ENCODE measurements around the gene MAPRE3. TPM values are rescaled to one million over a fixed set of nuclear protein-coding genes. Genes with fewer than 3 reads are reported as not detected.

MAPRE3 gene
- total RNA-seq, 1 donor, result 5.3 TPM

DNA sequence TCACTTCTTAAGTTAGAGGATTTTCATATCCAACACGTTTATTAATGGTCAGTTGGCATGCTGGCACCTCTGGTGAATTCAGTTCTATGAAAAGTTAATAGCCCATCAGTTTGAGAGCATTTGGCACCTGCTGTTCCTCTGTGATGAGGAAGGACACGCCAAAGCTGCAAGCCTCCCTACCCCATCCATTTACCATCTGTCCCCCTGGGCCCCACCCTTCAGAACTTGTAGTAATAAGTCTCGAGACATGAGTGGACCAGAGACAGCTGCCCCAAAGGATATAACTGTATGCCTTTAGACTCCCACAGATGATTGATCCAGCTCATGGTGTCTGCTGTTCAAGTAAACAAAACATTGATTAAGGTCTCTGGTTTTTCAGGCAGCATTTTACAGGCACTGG is 94.7 kb downstream of the MAPRE3 start:
- TF ChIP-seq, protein P1, sequence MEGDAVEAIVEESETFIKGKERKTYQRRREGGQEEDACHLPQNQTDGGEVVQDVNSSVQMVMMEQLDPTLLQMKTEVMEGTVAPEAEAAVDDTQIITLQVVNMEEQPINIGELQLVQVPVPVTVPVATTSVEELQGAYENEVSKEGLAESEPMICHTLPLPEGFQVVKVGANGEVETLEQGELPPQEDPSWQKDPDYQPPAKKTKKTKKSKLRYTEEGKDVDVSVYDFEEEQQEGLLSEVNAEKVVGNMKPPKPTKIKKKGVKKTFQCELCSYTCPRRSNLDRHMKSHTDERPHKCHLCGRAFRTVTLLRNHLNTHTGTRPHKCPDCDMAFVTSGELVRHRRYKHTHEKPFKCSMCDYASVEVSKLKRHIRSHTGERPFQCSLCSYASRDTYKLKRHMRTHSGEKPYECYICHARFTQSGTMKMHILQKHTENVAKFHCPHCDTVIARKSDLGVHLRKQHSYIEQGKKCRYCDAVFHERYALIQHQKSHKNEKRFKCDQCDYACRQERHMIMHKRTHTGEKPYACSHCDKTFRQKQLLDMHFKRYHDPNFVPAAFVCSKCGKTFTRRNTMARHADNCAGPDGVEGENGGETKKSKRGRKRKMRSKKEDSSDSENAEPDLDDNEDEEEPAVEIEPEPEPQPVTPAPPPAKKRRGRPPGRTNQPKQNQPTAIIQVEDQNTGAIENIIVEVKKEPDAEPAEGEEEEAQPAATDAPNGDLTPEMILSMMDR (IDR thresholded peaks at IDR 0.05; ENCODE audit: insufficient read depth, low read length), result no peak
- no peak overlapping the region for H3K4me3 ChIP-seq (ENCODE audit: low read depth, low read length)
- DNase-seq (ENCODE audit: low read depth), result no peak

DNA sequence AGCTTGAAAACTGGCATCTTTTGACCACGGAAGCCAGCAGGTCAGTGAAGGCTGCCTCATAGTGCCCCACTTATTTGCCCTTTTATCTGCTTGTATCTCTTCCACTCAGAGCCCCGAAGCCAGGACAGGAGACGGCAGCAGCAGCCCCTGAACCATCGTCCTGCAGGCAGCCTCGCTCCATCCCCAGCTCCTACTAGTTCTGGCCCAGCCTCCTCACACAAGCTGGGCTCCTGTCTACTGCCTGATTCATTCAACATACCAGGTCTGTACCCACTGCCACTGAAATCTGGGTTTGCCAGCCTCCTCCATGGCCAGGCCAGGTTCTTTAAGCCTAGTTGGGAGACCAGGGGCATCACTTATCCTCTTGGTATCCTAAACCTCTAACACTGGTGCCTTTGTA is 96.9 kb downstream of the MAPRE3 start:
- TF ChIP-seq, protein P1 (IDR thresholded peaks at IDR 0.05; ENCODE audit: insufficient read depth, low read length), result no peak
- no peak for DNase-seq (ENCODE audit: low read depth)
- H3K4me3 ChIP-seq (ENCODE audit: low read depth, low read length), result no peak overlapping the region

GRCh38 chr2:27069436-27069835 is 99.0 kb downstream of the MAPRE3 start:
- DNase-seq (ENCODE audit: low read depth), result no peak
- peak overlapping the region; percentile 28 for H3K4me3 ChIP-seq (ENCODE audit: low read depth, low read length)
- TF ChIP-seq, protein P1 (IDR thresholded peaks at IDR 0.05; ENCODE audit: insufficient read depth, low read length), result no peak

DNA sequence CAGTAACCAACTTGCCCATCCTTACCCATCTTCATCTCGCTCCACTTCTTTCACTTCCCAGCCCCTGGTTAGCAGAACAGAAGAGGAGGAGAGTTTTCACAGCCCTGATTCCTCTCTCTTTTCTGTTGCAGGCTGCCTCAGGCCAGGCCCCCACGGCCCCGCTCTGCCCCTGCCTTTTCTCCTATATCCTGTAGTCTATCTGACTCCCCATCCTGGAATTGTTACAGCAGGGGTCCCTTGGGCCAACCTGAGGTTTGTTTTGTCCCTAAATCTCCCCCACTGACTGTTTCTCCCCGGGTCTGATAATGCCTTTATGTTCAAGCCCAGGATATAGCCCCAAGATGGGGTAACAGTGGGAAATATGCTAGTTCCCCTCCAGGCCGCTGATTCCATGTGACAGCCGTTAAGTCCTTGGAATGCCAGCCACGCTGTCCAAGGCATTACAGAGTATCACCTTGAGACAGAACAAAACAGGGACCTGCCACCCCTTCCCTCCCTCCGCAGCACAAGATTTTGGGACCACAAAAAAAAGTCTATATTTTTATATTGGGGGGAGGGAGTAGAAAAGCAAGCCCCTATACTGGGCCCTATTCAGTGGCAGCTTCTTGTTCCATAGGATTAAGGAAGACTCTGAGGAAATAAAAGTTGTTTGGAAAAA is 99.7 kb downstream of the MAPRE3 start:
- DNase-seq (ENCODE audit: low read depth), result no peak
- peak overlapping the region; percentile 98 for H3K4me3 ChIP-seq (ENCODE audit: low read depth, low read length)
- TF ChIP-seq, protein P1 (IDR thresholded peaks at IDR 0.05; ENCODE audit: insufficient read depth, low read length), result no peak

GRCh38 chr2:27070653-27071276 is 100.3 kb downstream of the MAPRE3 start:
- TF ChIP-seq, protein P1 (IDR thresholded peaks at IDR 0.05; ENCODE audit: insufficient read depth, low read length), result no peak
- peak overlapping the region; percentile 98 for H3K4me3 ChIP-seq (ENCODE audit: low read depth, low read length)
- no peak for DNase-seq (ENCODE audit: low read depth)

DNA sequence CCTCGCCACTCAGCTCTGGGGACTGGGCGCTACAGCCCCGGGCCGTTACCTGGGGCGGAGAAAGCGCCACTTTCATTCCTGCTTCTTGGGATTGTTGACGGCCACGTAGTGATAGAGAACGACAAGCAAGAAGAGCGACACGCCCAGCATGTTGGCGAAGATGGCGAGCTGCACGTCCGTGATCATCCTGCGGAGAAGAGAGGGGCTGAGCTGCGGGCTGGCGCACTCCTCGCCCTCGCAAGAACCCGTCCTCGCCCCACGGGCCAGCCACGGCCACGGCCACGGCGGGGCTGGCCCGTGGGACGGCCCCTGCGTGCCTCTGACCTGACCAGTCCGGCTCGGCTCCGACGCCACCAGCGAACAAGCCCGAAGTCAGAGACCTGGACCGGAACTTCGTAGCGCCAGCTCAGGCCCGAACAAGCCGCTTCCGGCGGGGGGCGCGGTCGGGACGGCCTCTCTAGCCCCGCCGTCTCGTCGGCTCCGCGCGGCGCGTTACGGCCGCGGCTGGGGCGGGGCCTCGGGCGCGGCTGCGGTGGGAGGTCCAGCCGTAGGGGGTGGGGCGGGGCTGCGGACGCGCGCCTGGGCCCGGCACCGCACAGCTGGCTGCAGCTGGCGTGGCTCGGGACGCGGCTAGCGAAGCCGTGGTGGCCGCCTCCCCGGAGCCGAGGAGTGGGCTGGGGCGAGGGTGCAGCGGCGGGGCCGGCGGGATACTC is 101.0 kb downstream of the MAPRE3 start, which contains the start of gene OST4:
TSS of gene OST4 (minus strand) at position 378 of the 713 bp plus-strand sequence.
- peak within 1 kb of the TSS; percentile 98 for H3K4me3 ChIP-seq (ENCODE audit: low read depth, low read length)
- DNase-seq (ENCODE audit: low read depth), result peak; percentile 90
- TF ChIP-seq, protein P1 (IDR thresholded peaks at IDR 0.05; ENCODE audit: insufficient read depth, low read length), result no peak
